Liver (tissue), 9 donors: ENCODE data around the gene CSMD2. TPM values are rescaled to one million over a fixed set of nuclear protein-coding genes. Genes with fewer than 3 reads are reported as not detected.

Experiments
- DNase-seq: peaks from one replicate; pipeline ENCODE4 v3.0.0-alpha.2; 2017; ENCODE audit warnings: low spot score
- H3K27ac ChIP-seq, 2 donors: one replicate each; pipeline ENCODE4 v1.7.0; 2013; ENCODE audit warnings: inconsistent platforms in 2 of 2, low read length in 2 of 2, control low read depth in 1 of 2, low read depth in 1 of 2, mild to moderate bottlenecking in 1 of 2
- H3K27me3 ChIP-seq, 4 donors: one replicate each; pipeline versions ENCODE4 v1.6.1 to v1.7.0; 2013; ENCODE audit warnings: low read length in 3 of 4, inconsistent platforms in 1 of 4, mild to moderate bottlenecking in 1 of 4, moderate library complexity in 1 of 4; ENCODE audit not compliant: control insufficient read depth in 4 of 4, insufficient read depth in 4 of 4
- H3K36me3 ChIP-seq, 4 donors: one replicate each; pipeline versions ENCODE4 v1.6.1 to v1.7.0; 2013; ENCODE audit warnings: low read length in 3 of 4, mild to moderate bottlenecking in 3 of 4, low read depth in 1 of 4, moderate library complexity in 1 of 4; ENCODE audit not compliant: control insufficient read depth in 4 of 4, insufficient read depth in 3 of 4
- H3K4me1 ChIP-seq, 4 donors: one replicate each; pipeline versions ENCODE4 v1.6.1 to v1.7.0; 2013; ENCODE audit warnings: low read length in 3 of 4, mild to moderate bottlenecking in 3 of 4, moderate library complexity in 1 of 4; ENCODE audit not compliant: control insufficient read depth in 4 of 4, insufficient read depth in 4 of 4
- H3K4me3 ChIP-seq, 3 donors: one replicate each; pipeline versions ENCODE4 v1.6.1 to v1.7.0; 2013; ENCODE audit warnings: low read length in 3 of 3, control low read depth in 1 of 3, low read depth in 1 of 3, mild to moderate bottlenecking in 1 of 3
- H3K9ac ChIP-seq, 2 donors: one replicate each; pipeline ENCODE4 v1.7.0; 2013; ENCODE audit warnings: low read length in 2 of 2, mild to moderate bottlenecking in 2 of 2, moderate library complexity in 2 of 2, control low read depth in 1 of 2, low read depth in 1 of 2
- H3K9me3 ChIP-seq, 4 donors: one replicate each; pipeline versions ENCODE4 v1.6.1 to v1.7.0; 2013; ENCODE audit warnings: low read length in 3 of 4; ENCODE audit not compliant: control insufficient read depth in 4 of 4
- ATF3 ChIP-seq: IDR thresholded peaks from 2 replicates; pipeline ENCODE4 v1.6.1; 2016; ENCODE audit warnings: antibody characterized with exemption
- EGR1 ChIP-seq, 2 donors: IDR thresholded peaks; 2 replicates each; pipeline ENCODE4 v1.6.1; 2016 to 2018; ENCODE audit warnings: antibody characterized with exemption in 2 of 2, low read depth in 2 of 2
- FOXA2 ChIP-seq: IDR thresholded peaks from 2 replicates; pipeline ENCODE4 v1.6.1; 2016; ENCODE audit warnings: antibody characterized with exemption
- GABPA ChIP-seq, 2 donors: IDR thresholded peaks in 1 of 2; conservative IDR thresholded peaks in 1 of 2; 2 replicates each; pipeline ENCODE4 v1.6.1; 2016; ENCODE audit warnings: antibody characterized with exemption in 2 of 2, mild to moderate bottlenecking in 1 of 2, moderate library complexity in 1 of 2
- HNF4A ChIP-seq, 2 donors: conservative IDR thresholded peaks; 2 replicates each; pipeline ENCODE4 v1.6.1; 2016; ENCODE audit warnings: antibody characterized with exemption in 2 of 2, mild to moderate bottlenecking in 2 of 2
- HNF4G ChIP-seq: IDR thresholded peaks from 2 replicates; pipeline ENCODE4 v1.6.1; 2016; ENCODE audit warnings: antibody characterized with exemption
- JUND ChIP-seq, 2 donors: IDR thresholded peaks; 2 replicates each; pipeline ENCODE4 v1.6.1; 2016; ENCODE audit warnings: antibody characterized with exemption in 2 of 2
- MAX ChIP-seq: IDR thresholded peaks from 2 replicates; pipeline ENCODE4 v1.6.1; 2016; ENCODE audit warnings: antibody characterized with exemption
- NR2F2 ChIP-seq: IDR thresholded peaks from 2 replicates; pipeline ENCODE4 v1.6.1; 2016; ENCODE audit warnings: antibody characterized with exemption
- REST ChIP-seq: IDR thresholded peaks from 2 replicates; pipeline ENCODE4 v1.6.1; 2016; ENCODE audit warnings: antibody characterized with exemption, mild to moderate bottlenecking
- RXRA ChIP-seq, 2 donors: IDR thresholded peaks; 2 replicates each; pipeline ENCODE4 v1.6.1; 2017 to 2018; ENCODE audit warnings: antibody characterized with exemption in 2 of 2, mild to moderate bottlenecking in 1 of 2
- TAF1 ChIP-seq: conservative IDR thresholded peaks from 2 replicates; pipeline ENCODE4 v1.6.1; 2016; ENCODE audit warnings: antibody characterized with exemption, mild to moderate bottlenecking
- YY1 ChIP-seq: IDR thresholded peaks from 2 replicates; pipeline ENCODE4 v1.6.1; 2016; ENCODE audit warnings: antibody characterized with exemption, mild to moderate bottlenecking
- ZBTB33 ChIP-seq: IDR thresholded peaks from 2 replicates; pipeline ENCODE4 v1.6.1; 2016; ENCODE audit warnings: antibody characterized with exemption
- WGBS: extraction: QIAGEN DNeasy Blood & Tissue Kit; methylation state at CpG from one replicate; pipeline ENCODE4 v1.1.7; 2013; 5-methylcytosine and 5-hydroxymethylcytosine counted together
- polyA plus RNA-seq, 2 donors: library from polyadenylated mRNA; stranded (reverse) in 1 of 2; unstranded in 1 of 2; fragments of 200-250 nt in 1 of 2; fragments of >200 nt in 1 of 2; fragmentation: Nextera tagmentation in 1 of 2; extraction: Ambion mirVana in 1 of 2; gene quantifications; one replicate each; pipeline versions ENCODE4 v1.2.1 to v1.2.3, GENCODE V29; 2013 to 2015
- total RNA-seq, 2 donors: library from RNA; depleted of rRNA; stranded (reverse); fragments of >200 nt; gene quantifications; one replicate each; pipeline ENCODE4 v1.2.3, GENCODE V29; 2014
- donor health status: healthy.
- donor health status: healthy.
- donor health status: healthy.
- donor health status: healthy.
- donor health status: healthy.

The CSMD2 gene
- total and polyA plus RNA-seq, 4 donors = 0.08 to 0.09 TPM; not detected in 2

GRCh38 chr1:33971913-33972312, 193.1 kb downstream of the CSMD2 start:
- WGBS = 75% methylated on average over 7 of the region's 7 CpGs
- Histone ChIP-seq H3K9me3 (no peaks in the 10 kb centered on the region), H3K9ac (no peak overlapping the region), H3K27me3 (no peaks in the 10 kb centered on the region), H3K4me3 (no peak overlapping the region), H3K27ac (no peak overlapping the region), H3K4me1 (no peaks in the 10 kb centered on the region), H3K36me3 (no peaks in the 10 kb centered on the region)
- DNase-seq = no peak
- TF ChIP-seq FOXA2 (no peak), TAF1 (no peak), JUND (IDR thresholded peaks at IDR 0.05) (no peak), MAX (no peak), YY1 (no peak), HNF4G (no peak), RXRA (IDR thresholded peaks at IDR 0.05) (no peak), NR2F2 (no peak), ATF3 (no peak), GABPA (IDR thresholded peaks at IDR 0.05 in 1 of 2, conservative IDR thresholded peaks at IDR 0.05 in 1 of 2) (no peak), EGR1 (IDR thresholded peaks at IDR 0.05; ENCODE audit: low read depth in 2 of 2) (no peak), HNF4A (conservative IDR thresholded peaks at IDR 0.05) (no peak), REST (no peak), ZBTB33 (no peak)

GRCh38 chr1:33971018-33971710, 193.9 kb downstream of the CSMD2 start:
- 76% methylated on average over 17 of the region's 17 CpGs for WGBS
- DNase-seq = no peak

More at GRCh38 chr1:33971018-33971710, 193.9 kb downstream of the CSMD2 start:
- no peak for TF ChIP-seq NR2F2
- TF ChIP-seq JUND (IDR thresholded peaks at IDR 0.05) = no peak
- no peak for TF ChIP-seq RXRA (IDR thresholded peaks at IDR 0.05)
- TF ChIP-seq MAX = no peak
- TF ChIP-seq HNF4G = no peak
- no peak for TF ChIP-seq REST
- TF ChIP-seq GABPA (IDR thresholded peaks at IDR 0.05 in 1 of 2, conservative IDR thresholded peaks at IDR 0.05 in 1 of 2) = no peak
- no peak for TF ChIP-seq FOXA2
- no peak for TF ChIP-seq HNF4A (conservative IDR thresholded peaks at IDR 0.05)
- no peak for TF ChIP-seq TAF1
- no peak for TF ChIP-seq YY1
- H3K4me3 ChIP-seq = no peak overlapping the region
- no peak overlapping the region for H3K27ac ChIP-seq
- H3K9ac ChIP-seq = no peak overlapping the region
- H3K36me3 ChIP-seq = no peaks in the 10 kb centered on the region
- H3K9me3 ChIP-seq = no peaks in the 10 kb centered on the region
- H3K4me1 ChIP-seq = no peaks in the 10 kb centered on the region
- H3K27me3 ChIP-seq = no peaks in the 10 kb centered on the region
